HG03060 (cell line): Measurements from ENCODE around the gene RNGTT.

Experiments
- ATAC-seq: cut with Tn5 transposase; IDR thresholded peaks from one replicate; pipeline ENCODE4 v1.9.1; 2021; ENCODE audit warnings: low read depth, moderate number of reproducible peaks; ENCODE audit not compliant: unreplicated experiment

RNGTT gene

DNA sequence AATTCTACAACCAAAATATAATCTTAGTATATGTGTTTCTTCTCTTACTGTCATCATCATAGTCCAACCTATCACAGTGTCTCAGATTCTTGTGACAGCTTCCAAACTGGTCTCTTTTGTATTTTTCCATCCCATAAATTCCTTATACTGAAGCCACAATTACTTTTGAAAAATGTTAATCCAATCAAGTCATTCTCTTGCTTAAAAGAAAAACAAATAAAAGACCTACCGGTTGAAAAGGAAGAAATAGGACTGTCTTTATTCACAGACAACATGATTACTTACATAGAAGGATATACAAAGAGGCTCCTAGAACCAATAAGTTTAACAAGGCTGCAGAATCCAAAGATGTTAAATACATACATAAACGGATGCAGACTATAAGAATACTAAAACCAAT is 339.9 kb downstream of the RNGTT start:
- ATAC-seq = no peak

- no peak for ATAC-seq
These were observed 343.5 kb downstream of the RNGTT start for GRCh38 chr6:88619951-88620350.

DNA sequence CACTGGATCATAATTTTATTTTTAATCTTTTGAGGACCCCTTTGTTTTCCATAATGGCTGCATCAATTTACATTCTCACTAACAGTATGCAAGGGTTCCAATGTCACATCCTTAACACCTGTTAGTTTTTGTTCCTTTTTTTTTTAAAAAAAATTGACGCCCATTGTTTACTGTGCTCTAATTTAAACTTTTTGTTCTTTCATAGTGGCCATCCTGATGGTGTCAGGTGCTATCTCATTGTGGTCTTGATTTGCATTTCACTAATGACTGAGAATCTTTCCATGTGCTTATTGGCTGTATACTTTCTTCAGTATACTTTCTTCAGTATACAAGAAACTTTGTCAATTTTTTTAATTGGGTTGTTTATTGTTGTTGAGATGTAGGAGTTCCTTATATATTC is 347.0 kb downstream of the RNGTT start:
- ATAC-seq = no peak

DNA sequence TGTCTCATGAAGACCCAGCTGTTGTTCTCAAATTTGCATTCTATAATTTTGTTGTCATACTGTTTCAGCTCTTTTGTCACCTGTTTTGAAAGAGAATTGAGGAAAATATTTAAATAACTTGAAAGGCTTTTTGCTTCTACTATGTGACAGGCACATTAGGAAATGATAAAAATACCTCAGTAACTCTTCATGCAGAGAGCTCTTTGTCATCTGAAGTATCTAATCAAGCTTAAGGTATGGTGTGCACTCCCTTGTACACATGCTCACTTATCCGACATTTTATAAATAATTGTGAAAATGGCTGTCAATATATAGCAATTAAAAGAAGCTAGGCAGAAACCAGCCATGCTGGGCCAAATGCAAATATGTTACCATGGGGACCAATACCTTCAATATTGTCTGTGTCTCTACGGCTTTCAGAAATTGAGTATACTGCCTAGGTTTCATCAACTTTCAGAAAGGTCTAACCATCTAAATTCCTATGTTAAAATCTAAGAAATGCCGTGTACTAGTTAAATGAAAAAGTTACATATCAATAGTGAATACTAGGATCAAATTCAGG is 349.0 kb downstream of the RNGTT start:
- no peak for ATAC-seq

- ATAC-seq = no peak
These were observed 350.8 kb downstream of the RNGTT start for GRCh38 chr6:88612631-88613030.

DNA sequence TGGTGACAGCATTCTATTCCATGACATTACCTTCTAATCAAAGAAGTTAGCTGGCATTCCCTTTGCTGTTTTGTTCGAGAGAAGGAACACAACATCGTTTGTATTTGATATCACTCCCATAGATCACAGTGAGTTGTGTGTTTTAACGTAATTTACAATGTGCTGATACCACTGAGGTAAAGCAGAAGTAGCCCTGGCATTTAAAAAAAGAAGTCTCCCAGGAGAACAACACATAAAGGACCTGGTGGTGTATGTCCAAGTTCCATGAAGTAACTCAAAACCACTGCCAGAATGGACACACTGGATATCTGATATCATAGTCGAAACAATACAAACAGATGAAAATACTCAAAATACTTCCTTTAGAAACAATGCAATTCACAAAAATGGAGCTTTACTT is 351.7 kb downstream of the RNGTT start:
- ATAC-seq = no peak

DNA sequence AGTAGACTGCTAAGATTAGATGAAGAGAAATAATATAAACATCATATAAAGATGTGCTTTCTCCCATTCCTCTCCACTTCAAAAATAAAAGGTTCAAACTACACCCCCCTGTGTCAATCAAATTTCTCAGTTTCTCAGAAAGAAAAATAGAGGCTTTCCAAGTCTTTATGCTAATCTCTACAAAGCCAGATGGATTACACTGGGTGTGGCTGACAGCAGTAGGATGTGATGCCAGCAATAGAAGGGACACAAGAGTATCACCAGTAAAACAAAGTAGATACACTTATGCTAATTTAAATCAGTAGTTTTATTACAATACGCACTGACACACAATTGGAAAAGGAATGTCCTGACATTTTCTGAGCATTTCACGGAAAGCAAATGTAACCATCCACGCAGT is 353.4 kb downstream of the RNGTT start:
- ATAC-seq = no peak

GRCh38 chr6:88605271-88605670 is 358.1 kb downstream of the RNGTT start:
- ATAC-seq = no peak

GRCh38 chr6:88599571-88599970 is 363.8 kb downstream of the RNGTT start:
- no peak for ATAC-seq

DNA sequence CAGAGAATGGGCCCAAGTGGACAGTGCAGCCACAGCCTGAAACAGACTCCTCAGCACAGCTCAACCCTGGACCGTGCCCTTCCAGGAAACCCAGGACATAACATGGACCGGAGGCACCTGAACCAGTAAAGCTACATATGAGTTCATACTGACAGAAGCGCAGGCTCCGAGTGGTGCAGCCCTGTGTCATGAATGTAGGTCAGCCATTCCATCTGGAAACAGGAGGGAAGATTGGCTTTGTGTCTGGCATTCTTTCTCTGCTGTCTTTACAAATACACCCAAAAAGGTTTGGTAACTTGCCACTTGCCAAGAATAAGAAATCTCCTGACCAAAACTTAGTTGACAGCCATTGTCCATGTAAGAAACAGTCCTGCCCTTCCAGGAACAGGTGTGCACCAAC is 366.6 kb downstream of the RNGTT start:
- ATAC-seq = no peak

GRCh38 chr6:88588938-88589337 is 374.5 kb downstream of the RNGTT start:
- no peak for ATAC-seq

DNA sequence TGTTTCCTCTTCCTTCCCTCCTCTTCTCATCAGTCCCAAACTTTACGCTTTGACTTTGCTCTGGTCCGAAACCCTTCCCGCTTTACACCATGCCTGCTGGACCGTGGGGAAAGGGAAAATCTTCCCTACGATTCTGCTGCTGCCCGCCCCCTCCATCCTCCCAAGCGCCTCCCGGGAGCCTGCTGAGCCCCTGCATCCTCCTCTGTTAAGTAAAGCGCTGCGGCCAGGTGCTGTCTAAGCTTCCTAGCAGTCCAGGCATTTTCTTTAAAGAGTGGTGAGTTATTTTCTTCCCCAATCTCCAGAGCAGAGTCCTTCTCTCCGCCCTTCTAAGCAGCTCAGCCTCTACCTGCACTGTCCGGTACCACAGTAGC is 376.3 kb downstream of the RNGTT start:
- no peak for ATAC-seq

- ATAC-seq = no peak
These were observed 376.9 kb downstream of the RNGTT start for GRCh38 chr6:88586371-88587149.

DNA sequence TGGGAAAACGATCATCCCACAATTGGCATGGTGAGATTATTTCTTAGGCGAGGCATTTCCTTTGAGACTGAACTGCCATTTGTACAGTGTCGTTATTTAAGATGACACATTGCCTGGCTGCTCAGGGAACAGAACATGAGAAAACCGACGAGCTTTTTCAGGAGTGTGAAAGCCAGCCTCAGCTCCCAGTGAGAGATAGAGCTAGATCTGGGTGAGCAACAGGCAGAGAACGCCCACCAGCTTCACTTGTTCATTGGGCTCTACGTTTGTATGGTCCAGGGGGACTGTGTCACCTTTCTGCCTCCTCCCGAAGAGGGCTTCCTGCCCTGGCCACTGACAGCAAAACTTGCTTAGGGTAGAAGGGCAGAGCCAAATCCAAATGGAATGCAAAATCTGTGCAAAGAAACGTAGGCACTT is 378.1 kb downstream of the RNGTT start:
- ATAC-seq = no peak

GRCh38 chr6:88584581-88585275 is 378.7 kb downstream of the RNGTT start:
- no peak for ATAC-seq

DNA sequence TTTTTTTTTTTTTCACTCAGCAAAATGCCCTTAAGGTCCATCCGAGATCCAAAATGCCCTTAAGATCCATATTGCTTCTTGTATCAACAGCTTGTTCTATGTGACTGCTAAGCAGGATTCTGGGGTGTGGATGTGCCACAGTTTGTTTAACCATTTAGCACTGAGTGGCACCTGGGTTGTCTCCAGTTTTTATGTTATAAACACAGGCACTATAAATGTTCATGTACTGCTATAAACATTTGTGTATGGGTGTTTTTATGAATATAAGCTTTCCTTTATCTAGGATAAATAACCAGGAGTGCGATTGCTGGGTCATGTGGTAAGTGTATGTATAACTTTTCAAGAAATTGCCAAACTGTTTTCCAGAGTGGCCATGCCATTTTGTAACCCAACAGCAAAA is 386.0 kb downstream of the RNGTT start:
- no peak for ATAC-seq

DNA sequence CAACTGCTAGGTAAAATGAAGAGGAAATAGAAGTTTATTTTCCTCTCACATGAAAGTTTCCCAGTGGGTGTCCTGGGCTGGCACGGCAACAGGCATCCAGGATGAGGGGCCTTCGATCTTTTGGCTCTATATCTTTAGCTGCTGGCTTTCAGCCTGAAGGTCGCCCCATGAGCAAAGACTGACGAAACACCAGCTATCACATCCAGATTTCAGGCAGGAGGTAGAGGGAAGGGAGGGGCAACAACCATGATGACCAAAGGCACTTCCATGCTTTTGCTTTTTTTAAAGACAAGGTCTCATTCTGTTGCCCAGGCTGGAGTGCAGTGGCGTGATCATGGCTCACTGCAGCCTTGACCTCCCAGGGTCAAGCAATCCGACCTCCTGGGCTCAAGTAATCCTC is 387.9 kb downstream of the RNGTT start:
- no peak for ATAC-seq

GRCh38 chr6:88574651-88575050 is 388.8 kb downstream of the RNGTT start:
- no peak for ATAC-seq

DNA sequence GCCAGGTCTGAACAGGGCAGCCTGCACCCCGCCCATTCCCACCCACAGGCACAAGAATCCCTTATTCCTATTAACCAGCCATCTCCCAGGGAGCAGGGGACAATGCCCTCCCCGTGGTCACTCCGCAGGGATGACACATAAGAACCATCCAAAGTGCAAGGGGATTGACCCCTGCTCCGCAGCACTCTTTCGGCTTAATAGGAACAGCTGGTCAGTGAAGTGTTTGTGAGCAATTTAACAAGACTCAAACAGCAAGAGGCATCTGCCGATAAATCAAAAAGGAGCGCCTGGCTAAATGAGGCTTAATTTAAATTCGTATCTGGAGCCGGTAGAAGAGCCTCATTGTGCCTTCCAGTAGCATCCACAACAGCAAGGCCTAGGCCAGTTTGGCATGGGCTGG is 389.4 kb downstream of the RNGTT start:
- ATAC-seq = no peak

DNA sequence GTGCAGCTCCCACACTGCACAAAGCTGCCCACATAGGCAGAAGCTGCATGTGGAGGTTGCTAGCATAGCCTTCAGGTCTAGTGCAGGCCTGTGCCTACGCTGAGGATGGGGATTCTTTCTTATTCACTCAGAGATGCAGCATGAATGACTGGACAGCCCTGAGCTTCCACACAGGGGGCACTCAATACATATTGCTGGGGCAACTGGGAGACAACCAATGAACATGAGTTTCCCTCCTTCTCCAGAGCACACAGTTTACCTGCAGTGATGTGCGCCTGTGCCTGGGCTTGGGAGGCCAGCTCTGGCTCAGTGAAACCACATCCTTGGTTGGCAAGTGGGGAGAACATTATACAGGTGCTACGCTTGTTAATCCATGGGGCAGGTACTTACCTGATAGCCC is 389.9 kb downstream of the RNGTT start:
- no peak for ATAC-seq

GRCh38 chr6:88572449-88573139 is 390.8 kb downstream of the RNGTT start:
- no peak for ATAC-seq
